ENCODE measurements around the gene SLCO4C1. TPM values are rescaled to one million over a fixed set of nuclear protein-coding genes. Genes with fewer than 3 reads are reported as not detected.

SLCO4C1 gene
- total and polyA plus RNA-seq, 9 of the 15 experiments (the other 6 are each of a cell fraction or from before 2014, with no cell fraction given) = 0.04 to 1.1 (median 0.13) TPM; not detected in 1

DNA sequence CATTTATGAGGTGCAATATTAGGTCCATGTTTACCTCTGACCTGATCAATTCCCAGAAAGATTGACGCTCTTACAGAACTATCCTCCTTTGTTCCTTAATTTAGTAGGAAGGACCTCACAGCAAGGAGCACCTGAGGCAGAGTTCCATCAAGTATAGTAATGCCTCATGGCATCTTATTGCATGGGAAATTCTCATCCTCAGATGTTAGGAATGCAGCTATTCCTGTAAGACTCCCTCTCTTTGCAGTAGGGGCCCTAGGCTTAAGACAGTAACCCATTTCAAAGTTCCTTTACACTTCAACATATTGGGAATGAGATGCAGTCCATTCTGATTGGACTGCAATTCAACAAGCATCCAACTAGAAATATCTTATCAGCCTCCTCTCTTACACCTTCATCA is 69.8 kb downstream of the SLCO4C1 start:
- in situ Hi-C loops (cut with MboI) = no loop called here
- Histone ChIP-seq H4K20me1 (replicated peaks; ENCODE audit: control insufficient read depth, insufficient read depth, low read length) (no peaks in the 10 kb centered on the region), H3K4me2 (ENCODE audit: insufficient read depth, low read length) (no peak overlapping the region), H3K36me3 (ENCODE audit: control insufficient read depth, insufficient read depth, low read length) (no peaks in the 10 kb centered on the region), H3K79me2 (ENCODE audit: control insufficient read depth, insufficient read depth, low read length) (no peaks in the 10 kb centered on the region), H2AFZ (ENCODE audit: low read depth, low read length) (no peak overlapping the region), H3K4me3 (no peak overlapping the region), H3K9me1 (ENCODE audit: control insufficient read depth, insufficient read depth, low read length) (no peaks in the 10 kb centered on the region), H3K27ac (ENCODE audit: extremely low read depth, low read depth, low read length) (no peak overlapping the region), H3K9ac (ENCODE audit: insufficient read depth in 1 of 2, low read depth in 2 of 2, low read length in 2 of 2) (no peak overlapping the region), H3K4me1 (replicated peaks in 1 of 2; ENCODE audit: control insufficient read depth in 2 of 2, insufficient read depth in 2 of 2, low read length in 2 of 2) (no peaks in the 10 kb centered on the region), H3K9me3 (replicated peaks; ENCODE audit: control insufficient read depth, insufficient read depth, low read depth, low read length) (no peaks in the 10 kb centered on the region), H3K27me3 (ENCODE audit: control insufficient read depth in 2 of 2, insufficient read depth in 2 of 2, low read length in 2 of 2) (no peaks in the 10 kb centered on the region)
- intact Hi-C loops (cut with micrococcal nuclease) = no loop called here
- no TSS peak for BruUV-seq (replicated peaks)
- no peak for FAIRE-seq
- ChIA-PET CTCF (ENCODE audit: low intra/inter-chr PET ratio) (no interaction called here), POLR2A (no interaction called here)
- 0% methylated on average over 1 of the region's 1 CpG for WGBS (ENCODE audit: insufficient coverage, low coverage, missing lambda C conversion rate)
- TF ChIP-seq NFIX (CRISPR knock-in tag; IDR thresholded peaks at IDR 0.05; ENCODE audit: low read depth) = no peak
- no peak for TF ChIP-seq CXXC5 (CRISPR knock-in tag; IDR thresholded peaks at IDR 0.05)
- TF ChIP-seq, protein P1, sequence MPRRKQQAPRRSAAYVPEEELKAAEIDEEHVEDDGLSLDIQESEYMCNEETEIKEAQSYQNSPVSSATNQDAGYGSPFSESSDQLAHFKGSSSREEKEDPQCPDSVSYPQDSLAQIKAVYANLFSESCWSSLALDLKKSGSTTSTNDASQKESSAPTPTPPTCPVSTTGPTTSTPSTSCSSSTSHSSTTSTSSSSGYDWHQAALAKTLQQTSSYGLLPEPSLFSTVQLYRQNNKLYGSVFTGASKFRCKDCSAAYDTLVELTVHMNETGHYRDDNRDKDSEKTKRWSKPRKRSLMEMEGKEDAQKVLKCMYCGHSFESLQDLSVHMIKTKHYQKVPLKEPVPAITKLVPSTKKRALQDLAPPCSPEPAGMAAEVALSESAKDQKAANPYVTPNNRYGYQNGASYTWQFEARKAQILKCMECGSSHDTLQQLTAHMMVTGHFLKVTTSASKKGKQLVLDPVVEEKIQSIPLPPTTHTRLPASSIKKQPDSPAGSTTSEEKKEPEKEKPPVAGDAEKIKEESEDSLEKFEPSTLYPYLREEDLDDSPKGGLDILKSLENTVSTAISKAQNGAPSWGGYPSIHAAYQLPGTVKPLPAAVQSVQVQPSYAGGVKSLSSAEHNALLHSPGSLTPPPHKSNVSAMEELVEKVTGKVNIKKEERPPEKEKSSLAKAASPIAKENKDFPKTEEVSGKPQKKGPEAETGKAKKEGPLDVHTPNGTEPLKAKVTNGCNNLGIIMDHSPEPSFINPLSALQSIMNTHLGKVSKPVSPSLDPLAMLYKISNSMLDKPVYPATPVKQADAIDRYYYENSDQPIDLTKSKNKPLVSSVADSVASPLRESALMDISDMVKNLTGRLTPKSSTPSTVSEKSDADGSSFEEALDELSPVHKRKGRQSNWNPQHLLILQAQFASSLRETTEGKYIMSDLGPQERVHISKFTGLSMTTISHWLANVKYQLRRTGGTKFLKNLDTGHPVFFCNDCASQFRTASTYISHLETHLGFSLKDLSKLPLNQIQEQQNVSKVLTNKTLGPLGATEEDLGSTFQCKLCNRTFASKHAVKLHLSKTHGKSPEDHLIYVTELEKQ (CRISPR knock-in tag; IDR thresholded peaks at IDR 0.05) = no peak
- no peak for TF ChIP-seq FOS (IDR thresholded peaks at IDR 0.05; ENCODE audit: extremely low read depth, insufficient read length)
- no peak for DNase-seq (ENCODE audit: extremely low read depth in 1 of 4, low spot score in 3 of 4)
- no peak for ATAC-seq

Data from K562 (cell line).